ENCODE measurements around the gene AP1S1.
"Not testable (repeated sequence)": the region's sequence is repeated elsewhere in the genome, so short reads cannot be mapped to it uniquely, and the experiment has no call there.

Gene AP1S1

GRCh38 chr7:101202603-101202918 lies 48.3 kb downstream of the AP1S1 start:
- DNase-seq, result no peak

GRCh38 chr7:101203740-101204738 lies 49.8 kb downstream of the AP1S1 start:
- DNase-seq, result not testable (repeated sequence)

GRCh38 chr7:101205901-101206664 lies 51.8 kb downstream of the AP1S1 start:
- DNase-seq, result no peak

- DNase-seq, result no peak
Measured at GRCh38 chr7:101206665-101207042, 52.4 kb downstream of the AP1S1 start.

- DNase-seq, result no peak
Measured at GRCh38 chr7:101207459-101207858, 53.2 kb downstream of the AP1S1 start.

GRCh38 chr7:101208794-101209193 lies 54.5 kb downstream of the AP1S1 start:
- DNase-seq, result no peak

GRCh38 chr7:101210143-101210542 lies 55.9 kb downstream of the AP1S1 start:
- DNase-seq, result no peak

All from femur (tissue), 1 donor.